Stomach (tissue), 4 donors: ENCODE data around the gene POLD4.

ENCODE experiments used
- CTCF ChIP-seq, 7 experiments: fragments of 450-650 bp in 4 of 7; fragments of 200-600 bp in 3 of 7; sonication (generic) in 3 of 7; IDR thresholded peaks; one replicate each; pipeline ENCODE4 v1.5.1; 2016 to 2019; ENCODE audit warnings: antibody characterized with exemption in 7 of 7, control low read depth in 2 of 7, mild to moderate bottlenecking in 1 of 7
- POLR2A ChIP-seq, 4 donors: fragments of 450-650 bp; IDR thresholded peaks; one replicate each; pipeline ENCODE4 v1.6.1; 2016; ENCODE audit warnings: antibody characterized with exemption in 4 of 4, control low read depth in 2 of 4, mild to moderate bottlenecking in 1 of 4, moderate library complexity in 1 of 4

- no peak for TF ChIP-seq CTCF (IDR thresholded peaks at IDR 0.05)
- TF ChIP-seq POLR2A (IDR thresholded peaks at IDR 0.05), result no peak
These were observed 51.3 kb downstream of the POLD4 start for GRCh38 chr11:67301951-67302516.
